Spinal cord (tissue), 10 donors: ENCODE measurements around the gene PIK3C2B. TPM values are rescaled to one million over a fixed set of nuclear protein-coding genes. Genes with fewer than 3 reads are reported as not detected.
A peak's percentile ranks its signal among the peaks of the same experiment; 100 is the strongest.

ENCODE experiments used
- DNase-seq, 6 donors: peaks; one replicate each; pipeline versions ENCODE4 v3.0.0 to v3.0.0-alpha.2; 2013 to 2015; ENCODE audit warnings: low spot score in 6 of 6, low read depth in 4 of 6
- H3K27ac ChIP-seq: one replicate; pipeline ENCODE4 v1.5.1; 2013; ENCODE audit warnings: low read depth, low read length, control low read depth
- H3K27me3 ChIP-seq: one replicate; pipeline ENCODE4 v1.6.1; 2013; ENCODE audit warnings: low read length; ENCODE audit not compliant: control insufficient read depth, insufficient read depth
- H3K36me3 ChIP-seq: one replicate; pipeline ENCODE4 v1.6.1; 2013; ENCODE audit warnings: low read length; ENCODE audit not compliant: control insufficient read depth, insufficient read depth
- H3K4me1 ChIP-seq: one replicate; pipeline ENCODE4 v1.6.1; 2013; ENCODE audit warnings: low read length; ENCODE audit not compliant: control insufficient read depth, insufficient read depth
- H3K4me3 ChIP-seq: one replicate; pipeline ENCODE4 v1.5.1; 2013; ENCODE audit warnings: low read depth, low read length, control low read depth
- H3K9me3 ChIP-seq: one replicate; pipeline ENCODE4 v1.6.1; 2013; ENCODE audit warnings: low read length; ENCODE audit not compliant: control insufficient read depth, insufficient read depth
- WGBS: methylation state at CpG from one replicate; pipeline ENCODE4 v1.1.5; 2013; ENCODE audit warnings: missing lambda C conversion rate; ENCODE audit not compliant: insufficient coverage; 5-methylcytosine and 5-hydroxymethylcytosine counted together
- polyA plus RNA-seq, 2 donors: library from polyadenylated mRNA; unstranded; fragments of 120-200 nt; gene quantifications; one replicate each; pipeline ENCODE4 v1.2.1, GENCODE V29; 2013; ENCODE audit not compliant: insufficient read length in 2 of 2
- total RNA-seq, 2 donors: library from RNA; depleted of rRNA in 1 of 2; stranded (reverse); fragments of 120-200 nt in 1 of 2; fragments of >200 nt in 1 of 2; gene quantifications; one replicate each; pipeline versions ENCODE4 v1.2.3 to v1.2.4, GENCODE V29; 2013 to 2014
- donor health status: healthy.

The PIK3C2B gene
- total and polyA plus RNA-seq, 4 donors: 23.9 to 39.8 (median 25.8) TPM

DNA sequence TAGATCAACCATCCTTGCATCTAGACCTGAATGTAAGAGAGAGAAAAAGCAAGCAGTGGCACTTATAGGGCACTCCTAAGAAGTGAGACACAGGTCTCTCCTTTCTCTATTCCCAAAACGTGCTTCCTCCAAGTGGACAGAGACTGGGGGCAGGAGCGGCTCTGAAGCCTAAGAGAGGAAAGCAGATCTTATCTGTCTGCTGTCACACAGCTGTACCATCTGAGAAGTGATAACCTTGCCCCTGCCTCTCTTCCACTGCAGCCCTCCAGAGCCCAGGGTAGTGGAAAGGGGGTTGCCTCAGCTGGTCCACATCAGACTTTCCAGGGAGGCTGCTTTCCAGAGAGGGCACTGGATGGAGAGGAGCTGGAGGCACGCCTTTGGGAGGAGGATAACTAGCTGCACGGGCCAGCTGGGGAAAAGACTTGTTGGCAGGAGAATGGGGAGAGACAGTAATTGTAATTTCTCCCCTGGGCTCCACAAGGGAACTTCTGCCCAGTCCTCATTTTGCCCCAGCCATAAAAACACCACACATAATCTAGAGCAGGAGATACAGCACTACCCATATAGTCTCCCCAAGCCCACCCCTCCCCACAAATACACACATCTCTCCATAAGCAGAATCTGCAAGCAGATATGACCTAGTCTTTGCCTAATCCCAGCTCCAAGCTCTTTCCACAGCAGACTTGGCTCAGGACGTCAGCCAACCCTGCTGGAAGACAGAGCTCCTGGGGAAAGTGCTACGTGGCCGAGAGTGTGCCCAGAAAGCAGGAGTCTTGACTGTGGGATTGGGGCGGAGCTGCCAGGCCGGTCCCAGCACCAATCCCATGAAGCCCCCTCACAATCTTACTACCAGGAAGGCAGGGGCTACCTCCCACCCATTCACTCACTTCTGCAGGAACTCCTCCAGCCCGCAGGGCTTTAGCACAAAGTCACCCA lies 31.2 kb downstream of the PIK3C2B start:
- Histone ChIP-seq H3K27ac (peak overlapping the region; percentile 64), H3K4me1 (peaks cover 51% of the 10 kb centered on the region), H3K9me3 (no peaks in the 10 kb centered on the region), H3K27me3 (no peaks in the 10 kb centered on the region), H3K36me3 (peaks cover 75% of the 10 kb centered on the region), H3K4me3 (no peak overlapping the region)
- 68% methylated on average over 8 of the region's 10 CpGs for WGBS
- DNase-seq: peak in 1 of 6 donors; percentile 52

DNA sequence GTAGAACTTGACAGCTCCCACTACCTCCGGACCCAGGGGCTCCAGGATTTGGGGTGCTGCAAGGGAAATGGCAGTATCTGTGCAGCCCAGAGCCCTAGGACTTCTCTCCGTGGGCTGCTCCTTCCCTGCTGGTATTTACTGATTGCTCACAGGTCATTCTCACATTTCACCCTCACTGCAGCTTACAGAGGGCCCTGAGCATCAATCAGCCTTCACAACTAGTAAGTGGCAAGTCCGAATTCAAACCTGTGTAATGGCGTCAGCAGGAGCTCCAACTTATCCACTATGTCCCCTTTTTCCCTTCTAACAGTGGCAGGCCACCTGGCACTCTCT lies 32.4 kb downstream of the PIK3C2B start:
- Histone ChIP-seq H3K9me3 (no peaks in the 10 kb centered on the region), H3K4me1 (peaks cover 46% of the 10 kb centered on the region), H3K4me3 (no peak overlapping the region), H3K27me3 (no peaks in the 10 kb centered on the region), H3K36me3 (peaks cover 81% of the 10 kb centered on the region), H3K27ac (no peak overlapping the region)
- WGBS: 86% methylated on average over 3 of the region's 4 CpGs
- DNase-seq: no peak

DNA sequence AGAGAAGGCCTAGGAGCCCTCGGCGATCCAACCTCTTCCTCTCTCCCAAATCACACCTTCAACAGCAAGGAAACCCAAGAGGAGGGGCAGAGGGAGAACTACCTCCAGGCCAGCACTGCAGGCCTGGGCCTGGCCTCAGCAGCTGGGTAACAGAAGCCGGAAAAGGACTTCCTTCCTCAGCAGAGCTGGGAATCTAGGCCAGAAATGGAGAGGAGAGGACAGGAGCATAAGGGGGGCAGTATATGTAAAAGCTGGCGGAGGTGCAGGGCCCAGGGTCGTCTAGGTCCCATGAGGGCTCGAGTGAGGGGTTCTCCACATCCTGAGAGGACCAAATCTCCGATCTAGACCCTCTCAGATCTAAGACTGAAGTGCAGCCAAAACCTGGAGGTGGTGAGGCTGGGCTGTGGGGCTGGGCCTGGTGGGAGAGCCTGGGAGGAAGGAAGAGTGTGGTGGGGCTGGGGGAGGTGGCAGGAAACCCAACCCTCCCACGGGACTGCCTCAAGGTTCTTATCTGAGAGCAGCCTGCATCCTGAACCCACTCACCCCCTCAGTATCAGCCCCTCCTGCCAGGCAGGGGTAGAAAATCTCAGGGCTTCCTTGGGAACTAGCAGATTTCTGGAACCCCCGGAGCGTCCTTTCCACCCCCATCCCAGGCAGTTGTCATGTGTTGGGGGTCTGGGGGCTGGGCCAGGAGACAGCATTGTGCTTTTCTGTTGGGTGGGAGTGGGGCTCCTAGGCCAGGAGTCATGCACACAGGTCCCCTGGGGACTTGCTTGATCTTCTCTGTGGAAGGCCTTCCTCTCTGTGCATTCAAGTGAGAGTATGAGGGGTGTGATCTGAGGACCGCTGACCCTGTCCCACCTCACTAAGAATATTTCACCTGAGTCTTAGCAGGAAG lies 33.0 kb downstream of the PIK3C2B start:
- DNase-seq: no peak
- Histone ChIP-seq H3K9me3 (no peaks in the 10 kb centered on the region), H3K36me3 (peaks cover 82% of the 10 kb centered on the region), H3K27ac (no peak overlapping the region), H3K4me1 (peaks cover 46% of the 10 kb centered on the region), H3K27me3 (no peaks in the 10 kb centered on the region), H3K4me3 (no peak overlapping the region)
- WGBS: 87% methylated on average over 7 of the region's 11 CpGs

DNA sequence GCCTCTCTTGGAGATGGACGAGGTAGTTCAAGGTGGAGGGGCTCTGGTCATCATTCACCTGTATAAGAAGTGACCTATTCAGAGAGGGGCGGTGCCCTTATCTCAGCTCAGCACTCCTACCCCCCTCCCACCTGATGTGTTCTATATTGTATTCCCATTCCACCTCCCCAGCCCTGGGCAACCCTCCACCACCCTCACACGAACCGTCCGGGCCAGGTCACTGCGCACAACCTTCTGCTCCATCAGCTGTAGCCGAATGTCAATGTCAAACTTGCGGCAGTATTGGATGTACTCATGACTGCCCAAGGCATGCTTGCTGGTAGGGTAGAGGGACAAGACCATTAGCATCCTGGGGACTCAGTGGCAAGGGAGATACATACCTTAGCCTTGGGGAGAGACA lies 34.3 kb downstream of the PIK3C2B start:
- Histone ChIP-seq H3K4me3 (no peak overlapping the region), H3K36me3 (peaks cover 76% of the 10 kb centered on the region), H3K27ac (no peak overlapping the region), H3K4me1 (peaks cover 42% of the 10 kb centered on the region), H3K27me3 (no peaks in the 10 kb centered on the region), H3K9me3 (no peaks in the 10 kb centered on the region)
- 96% methylated on average over 7 of the region's 8 CpGs for WGBS
- no peak for DNase-seq

DNA sequence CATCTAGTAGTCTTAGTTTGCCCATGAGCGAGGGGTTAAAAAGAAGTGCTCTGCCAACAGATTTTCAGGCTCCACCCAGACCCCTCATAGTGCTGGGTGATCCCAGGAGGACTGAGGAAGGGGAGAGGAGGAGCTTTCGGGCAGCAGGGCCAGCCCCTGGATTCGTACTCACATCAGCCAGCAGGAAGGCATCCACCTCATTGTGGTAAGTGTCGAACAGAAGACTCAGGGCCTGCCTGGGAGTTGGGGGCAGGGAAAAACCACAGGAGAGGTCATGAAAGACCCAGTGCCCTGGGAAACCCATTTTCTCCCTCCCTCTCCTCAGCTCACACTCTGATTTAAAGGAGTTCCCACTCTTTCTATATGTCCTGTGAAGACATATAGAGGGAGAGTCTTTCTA lies 34.9 kb downstream of the PIK3C2B start:
- Histone ChIP-seq H3K27me3 (no peaks in the 10 kb centered on the region), H3K4me1 (peaks cover 45% of the 10 kb centered on the region), H3K36me3 (peaks cover 75% of the 10 kb centered on the region), H3K4me3 (no peak overlapping the region), H3K27ac (no peak overlapping the region), H3K9me3 (no peaks in the 10 kb centered on the region)
- WGBS: 85% methylated on average over 2 of the region's 4 CpGs
- no peak for DNase-seq

DNA sequence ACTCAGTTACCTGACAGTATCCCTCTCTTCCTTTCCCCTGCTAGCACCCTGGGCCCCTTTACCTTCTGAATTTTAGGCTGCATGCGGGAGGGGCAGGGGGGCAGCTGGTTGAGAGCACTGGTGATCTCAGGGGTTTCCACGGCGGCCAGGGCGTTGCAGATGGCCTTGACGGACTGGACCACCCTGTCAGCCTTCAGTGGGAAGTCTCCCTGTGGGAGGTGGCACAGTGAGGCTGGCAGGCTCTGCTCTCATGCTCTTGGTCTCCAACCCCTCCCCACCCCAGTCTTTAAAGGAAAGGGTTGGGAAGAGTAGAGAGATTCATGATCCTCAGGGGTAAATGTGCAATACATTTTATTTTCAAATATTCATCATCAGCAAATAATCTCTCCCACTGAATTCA lies 36.9 kb downstream of the PIK3C2B start:
- Histone ChIP-seq H3K4me3 (no peak overlapping the region), H3K9me3 (no peaks in the 10 kb centered on the region), H3K36me3 (peaks cover 75% of the 10 kb centered on the region), H3K27me3 (no peaks in the 10 kb centered on the region), H3K27ac (no peak overlapping the region), H3K4me1 (peaks cover 36% of the 10 kb centered on the region)
- WGBS: 39% methylated on average over 3 of the region's 5 CpGs
- DNase-seq: peak in 1 of 6 donors; percentile 29

DNA sequence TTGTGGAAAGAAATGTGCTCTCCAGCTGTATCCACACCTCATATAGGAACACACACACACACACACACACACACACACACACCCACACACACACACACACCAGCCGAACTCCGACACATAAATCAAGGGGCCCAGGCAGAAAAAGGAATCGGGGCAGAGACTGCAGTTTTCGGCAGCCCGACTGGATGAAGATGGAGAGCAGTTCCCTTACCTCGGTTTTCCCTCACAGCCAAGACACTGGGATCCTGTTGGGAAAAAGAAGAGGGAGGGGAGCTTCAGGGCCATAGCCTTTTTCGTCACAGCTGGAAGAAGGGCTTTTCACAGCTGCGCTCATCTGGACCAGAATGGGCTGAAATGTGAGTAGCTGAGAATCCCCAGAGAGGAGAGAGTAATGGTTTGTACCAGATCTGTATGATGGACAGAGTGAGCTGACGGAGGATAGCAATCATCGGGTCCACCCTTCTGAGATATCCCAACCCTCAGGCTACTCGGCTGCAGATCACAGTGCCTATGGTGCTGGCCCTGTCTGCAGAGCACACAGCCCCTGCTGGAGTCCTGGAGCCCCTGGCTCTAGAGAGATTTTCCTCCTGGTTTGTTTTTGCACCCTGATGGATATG lies 37.7 kb downstream of the PIK3C2B start:
- 38% methylated on average over 8 of the region's 11 CpGs for WGBS
- Histone ChIP-seq H3K4me3 (no peak overlapping the region), H3K36me3 (peaks cover 75% of the 10 kb centered on the region)

DNA sequence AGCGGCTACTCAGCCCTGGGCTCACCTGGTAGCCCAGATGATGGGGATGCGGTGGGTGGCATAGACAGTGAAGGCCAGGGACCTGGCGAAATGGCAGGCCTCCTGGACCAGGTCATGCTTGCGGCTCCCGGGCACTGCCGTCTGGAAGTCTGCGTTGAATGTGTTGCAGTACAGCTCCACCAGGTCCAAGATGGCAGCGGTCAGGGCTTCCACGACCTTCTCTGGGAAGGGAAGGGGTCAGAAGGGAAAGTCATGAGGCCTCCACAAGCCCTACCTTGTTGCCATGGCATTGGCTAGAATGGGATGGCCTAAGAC lies 38.8 kb downstream of the PIK3C2B start:
- no peak for DNase-seq
- no peaks in the 10 kb centered on the region for H3K27me3 ChIP-seq
- no peak overlapping the region for H3K27ac ChIP-seq
- peaks cover 73% of the 10 kb centered on the region for H3K36me3 ChIP-seq
- H3K4me1 ChIP-seq: peaks cover 32% of the 10 kb centered on the region
- H3K4me3 ChIP-seq: no peak overlapping the region
- no peaks in the 10 kb centered on the region for H3K9me3 ChIP-seq
- 76% methylated on average over 9 of the region's 9 CpGs for WGBS

More for the DNA sequence above, 37.7 kb downstream of the PIK3C2B start:
- Histone ChIP-seq H3K9me3 (no peaks in the 10 kb centered on the region), H3K27ac (peak overlapping the region; percentile 54), H3K4me1 (peaks cover 32% of the 10 kb centered on the region), H3K27me3 (no peaks in the 10 kb centered on the region)
- peak in 2 of 6 donors; percentile 68 to 70 for DNase-seq

DNA sequence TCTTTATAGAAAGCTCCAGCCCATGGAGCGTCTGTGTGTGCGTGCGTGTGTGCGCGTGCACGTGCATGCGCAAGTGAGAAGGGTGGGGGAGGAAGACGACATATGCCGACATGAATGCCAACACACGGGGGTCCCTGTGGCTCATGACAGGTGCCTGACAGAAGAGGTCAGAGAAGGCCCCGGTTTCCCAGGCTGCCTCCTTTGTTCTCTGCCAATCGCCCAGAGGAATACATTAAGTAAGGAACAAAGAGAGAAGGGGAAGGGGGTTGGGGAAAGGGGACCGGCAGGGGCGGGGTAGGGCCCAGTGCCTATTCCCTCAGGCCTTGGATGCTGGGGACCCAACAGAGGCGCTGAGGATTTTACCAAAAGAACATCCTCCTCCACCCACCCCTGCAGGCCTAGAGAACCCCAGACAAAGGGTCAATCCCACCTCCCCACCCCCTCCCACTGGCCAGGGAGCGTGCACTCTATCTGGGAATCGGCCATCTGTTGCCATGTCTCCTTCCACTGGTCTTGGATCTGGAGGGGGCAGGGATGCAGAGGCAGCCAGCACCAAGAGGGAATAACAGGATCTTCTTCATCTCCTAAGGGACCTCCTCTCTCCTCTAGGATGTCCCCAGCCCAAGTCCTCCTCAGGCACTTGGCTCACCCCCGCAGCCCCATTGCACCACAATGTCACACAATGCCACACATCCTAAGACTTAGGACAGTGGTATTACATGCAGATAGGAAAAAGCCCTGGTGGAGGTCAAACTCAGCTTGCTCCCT lies 39.4 kb downstream of the PIK3C2B start:
- H3K4me3 ChIP-seq: no peak overlapping the region
- peak in 2 of 6 donors; percentile 82 to 83 for DNase-seq
- H3K27me3 ChIP-seq: no peaks in the 10 kb centered on the region
- 6% methylated on average over 12 of the region's 18 CpGs for WGBS
- H3K27ac ChIP-seq: peak overlapping the region; percentile 1
- H3K9me3 ChIP-seq: no peaks in the 10 kb centered on the region
- peaks cover 32% of the 10 kb centered on the region for H3K4me1 ChIP-seq
- H3K36me3 ChIP-seq: peaks cover 74% of the 10 kb centered on the region
